ENCODE measurements around the gene STK11IP. TPM values are rescaled to one million over a fixed set of nuclear protein-coding genes. Genes with fewer than 3 reads are reported as not detected.
"Not testable (repeated sequence)": the region's sequence is repeated elsewhere in the genome, so short reads cannot be mapped to it uniquely, and the experiment has no call there.

STK11IP gene
- total and polyA plus RNA-seq, 7 donors = 5.5 to 13.3 (median 9.0) TPM

- H3K27ac ChIP-seq = peak overlapping the region; percentile 81
- H3K27me3 ChIP-seq (ENCODE audit: insufficient read depth in 3 of 3, low read length in 2 of 3) = no peaks in the 10 kb centered on the region
- intact Hi-C loops (cut with DNase I) = no loop called here
- TF ChIP-seq CTCF (IDR thresholded peaks at IDR 0.05) = no peak
- no peak overlapping the region for H3K4me3 ChIP-seq
- WGBS, 3 donors = 84 to 87% (median 84%) methylated on average over 12 of the region's 12 CpGs
- DNase-seq (no peak), ATAC-seq (peak; percentile 38 to 56 (median 41))
- peaks cover 16% of the 10 kb centered on the region for H3K4me1 ChIP-seq
- no peaks in the 10 kb centered on the region for H3K9me3 ChIP-seq
- no peaks in the 10 kb centered on the region for H3K36me3 ChIP-seq (ENCODE audit: insufficient read depth in 1 of 2, low read depth in 1 of 2)
Measured at GRCh38 chr2:219645631-219646527, 48.2 kb downstream of the STK11IP start.

GRCh38 chr2:219648176-219648575, 50.5 kb downstream of the STK11IP start:
- Histone ChIP-seq H3K9me3 (no peaks in the 10 kb centered on the region), H3K27ac (no peak overlapping the region), H3K36me3 (ENCODE audit: insufficient read depth in 1 of 2, low read depth in 1 of 2) (no peaks in the 10 kb centered on the region), H3K4me1 (peaks cover 16% of the 10 kb centered on the region), H3K4me3 (no peak overlapping the region), H3K27me3 (ENCODE audit: insufficient read depth in 3 of 3, low read length in 2 of 3) (no peaks in the 10 kb centered on the region)
- 89 to 95% (median 94%) methylated on average over 2 of the region's 2 CpGs for WGBS, 3 donors
- TF ChIP-seq CTCF (IDR thresholded peaks at IDR 0.05) = no peak
- no peak for ATAC-seq
- intact Hi-C loops (cut with DNase I) = no loop called here
- DNase-seq = no peak

- ATAC-seq (no peak), DNase-seq (no peak)
- Histone ChIP-seq H3K27ac (no peak overlapping the region), H3K36me3 (ENCODE audit: insufficient read depth in 1 of 2, low read depth in 1 of 2) (no peaks in the 10 kb centered on the region), H3K27me3 (ENCODE audit: insufficient read depth in 3 of 3, low read length in 2 of 3) (no peaks in the 10 kb centered on the region), H3K9me3 (no peaks in the 10 kb centered on the region), H3K4me3 (no peak overlapping the region), H3K4me1 (peaks cover 16% of the 10 kb centered on the region)
- intact Hi-C loops (cut with DNase I) = no loop called here
- no peak for TF ChIP-seq CTCF (IDR thresholded peaks at IDR 0.05)
- WGBS, 3 donors = 83 to 91% (median 89%) methylated on average over 4 of the region's 4 CpGs
Measured at GRCh38 chr2:219648963-219649362, 51.3 kb downstream of the STK11IP start.

- no peak for DNase-seq
- Histone ChIP-seq H3K27ac (no peak overlapping the region), H3K36me3 (ENCODE audit: insufficient read depth in 1 of 2, low read depth in 1 of 2) (no peaks in the 10 kb centered on the region), H3K4me3 (no peak overlapping the region), H3K9me3 (no peaks in the 10 kb centered on the region), H3K4me1 (peaks cover 3% of the 10 kb centered on the region), H3K27me3 (ENCODE audit: insufficient read depth in 3 of 3, low read length in 2 of 3) (no peaks in the 10 kb centered on the region)
- TF ChIP-seq CTCF (IDR thresholded peaks at IDR 0.05) = no peak
- WGBS, 3 donors = 62 to 66% (median 64%) methylated on average over 8 of the region's 8 CpGs
- ATAC-seq = no peak
- intact Hi-C loops (cut with DNase I) = no loop called here
Measured at GRCh38 chr2:219650426-219651248, 53.0 kb downstream of the STK11IP start.

- H3K36me3 ChIP-seq (ENCODE audit: insufficient read depth in 1 of 2, low read depth in 1 of 2); H3K4me3 ChIP-seq; H3K27me3 ChIP-seq (ENCODE audit: insufficient read depth in 3 of 3, low read length in 2 of 3); DNase-seq; ATAC-seq; H3K27ac ChIP-seq; H3K4me1 ChIP-seq; H3K9me3 ChIP-seq; intact Hi-C loops (cut with DNase I): not testable (repeated sequence)
- WGBS, 3 donors = 79 to 85% (median 80%) methylated on average over 6 of the region's 6 CpGs
Measured at GRCh38 chr2:219651656-219652055, 54.0 kb downstream of the STK11IP start.

Data from psoas muscle (tissue), 8 donors.